NCI-H446 treated with DMSO at 0.1 percent for 48 hours (cell line): ENCODE measurements around the gene CHRDL2.
A peak's percentile ranks its signal among the peaks of the same experiment; 100 is the strongest.

ENCODE experiments used
- DNase-seq: peaks from one replicate; lab custom pipeline; 2025; lab: John Stamatoyannopoulos, UW

Gene CHRDL2

GRCh38 chr11:74684661-74685060 is 46.6 kb downstream of the CHRDL2 start:
- DNase-seq = no peak

GRCh38 chr11:74683941-74684481 is 47.2 kb downstream of the CHRDL2 start:
- no peak for DNase-seq

- no peak for DNase-seq
Measured at GRCh38 chr11:74683279-74683871, 47.9 kb downstream of the CHRDL2 start.

- DNase-seq = no peak
Measured at GRCh38 chr11:74682731-74683278, 48.4 kb downstream of the CHRDL2 start.

GRCh38 chr11:74681686-74682651 is 49.3 kb downstream of the CHRDL2 start:
- peak; percentile 3 for DNase-seq

- no peak for DNase-seq
Measured at GRCh38 chr11:74680703-74681531, 50.3 kb downstream of the CHRDL2 start.

GRCh38 chr11:74680035-74680671 is 51.1 kb downstream of the CHRDL2 start:
- no peak for DNase-seq

GRCh38 chr11:74679513-74679865 is 51.7 kb downstream of the CHRDL2 start:
- no peak for DNase-seq

GRCh38 chr11:74678591-74679512 is 52.4 kb downstream of the CHRDL2 start:
- DNase-seq = no peak

GRCh38 chr11:74678041-74678440 is 53.2 kb downstream of the CHRDL2 start:
- DNase-seq = no peak

GRCh38 chr11:74677131-74677530 is 54.1 kb downstream of the CHRDL2 start:
- DNase-seq = no peak

- no peak for DNase-seq
Measured at GRCh38 chr11:74676596-74676995, 54.6 kb downstream of the CHRDL2 start.

GRCh38 chr11:74675761-74676160 is 55.5 kb downstream of the CHRDL2 start:
- DNase-seq = no peak

GRCh38 chr11:74673693-74674360 is 57.4 kb downstream of the CHRDL2 start:
- DNase-seq = no peak

- peak; percentile 46 for DNase-seq
Measured at GRCh38 chr11:74672956-74673692, 58.1 kb downstream of the CHRDL2 start.

- DNase-seq = no peak
Measured at GRCh38 chr11:74672332-74672955, 58.8 kb downstream of the CHRDL2 start.

GRCh38 chr11:74671520-74672196 is 59.6 kb downstream of the CHRDL2 start:
- DNase-seq = no peak

- no peak for DNase-seq
Measured at GRCh38 chr11:74670171-74670570, 61.1 kb downstream of the CHRDL2 start.
